NT2/D1 (cell line): Measurements from ENCODE around the gene INTS4.

Experiments used
- YY1 ChIP-seq: IDR thresholded peaks from 2 replicates; pipeline ENCODE4 v1.6.1; 2011; ENCODE audit not compliant: insufficient read length, insufficient read depth
- ZNF274 ChIP-seq: IDR thresholded peaks from 2 replicates; pipeline ENCODE4 v1.6.1; 2011; ENCODE audit warnings: mild to moderate bottlenecking, low read depth, low read length

DNA sequence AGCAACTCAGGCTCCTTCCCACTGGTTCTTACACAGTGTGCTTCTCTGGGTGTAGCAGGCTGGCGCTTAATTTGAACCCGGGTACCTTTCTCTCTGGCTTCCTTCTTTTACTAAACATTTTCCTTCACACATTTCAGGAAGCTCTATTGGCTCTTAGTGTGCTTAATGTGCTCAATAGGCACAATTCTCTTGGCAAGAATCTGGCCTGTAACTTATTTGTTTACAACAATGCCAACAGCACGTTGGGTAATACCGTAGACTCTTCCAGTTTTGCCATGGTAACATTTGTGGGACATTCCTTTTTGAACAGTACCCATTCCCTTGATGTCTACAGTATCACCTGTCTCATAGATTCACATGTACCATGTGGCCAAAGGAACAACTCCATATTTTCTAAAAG is 125.7 kb downstream of the INTS4 start:
- TF ChIP-seq ZNF274, result no peak
- TF ChIP-seq YY1, result no peak
